Measurements from ENCODE around the gene CAMK1D.

DNA sequence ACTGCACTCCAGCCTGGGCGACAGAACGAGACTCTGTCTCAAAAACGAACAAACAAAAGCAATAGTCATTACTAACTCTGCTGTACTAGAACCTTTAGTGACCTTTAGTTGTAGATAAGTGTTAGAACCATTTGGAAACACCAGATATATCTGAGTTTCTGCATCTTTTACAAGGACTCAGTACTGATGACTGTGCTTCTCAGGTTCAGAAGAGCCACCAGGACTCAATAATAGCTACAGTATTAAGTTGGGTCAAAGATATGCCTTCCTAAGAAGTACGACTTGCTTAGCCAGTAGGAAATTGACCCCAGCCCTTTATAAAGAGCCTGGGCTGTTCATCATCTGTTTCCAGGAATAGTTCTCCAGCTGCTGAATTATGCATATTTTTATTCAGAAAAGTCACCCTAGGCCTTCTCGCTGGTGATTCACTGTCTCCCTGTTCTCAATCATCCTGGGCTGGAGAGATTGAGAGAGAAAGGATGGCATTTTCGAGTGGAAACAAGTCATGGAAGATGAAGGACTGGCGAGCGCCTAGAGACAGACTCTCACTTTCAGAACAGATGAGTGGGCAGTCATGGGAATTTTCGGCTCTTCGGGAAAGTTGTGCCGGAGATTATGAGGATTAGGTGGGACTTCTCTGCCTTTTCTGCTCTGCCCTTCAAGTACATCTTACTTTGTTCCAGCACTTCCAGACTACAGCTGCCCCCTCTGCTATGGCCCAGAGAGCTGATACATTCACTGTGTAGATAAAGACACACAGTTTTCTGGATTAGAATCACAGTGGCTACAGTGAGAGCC, 336.1 kb downstream of the CAMK1D start:
- TF ChIP-seq, protein P1, sequence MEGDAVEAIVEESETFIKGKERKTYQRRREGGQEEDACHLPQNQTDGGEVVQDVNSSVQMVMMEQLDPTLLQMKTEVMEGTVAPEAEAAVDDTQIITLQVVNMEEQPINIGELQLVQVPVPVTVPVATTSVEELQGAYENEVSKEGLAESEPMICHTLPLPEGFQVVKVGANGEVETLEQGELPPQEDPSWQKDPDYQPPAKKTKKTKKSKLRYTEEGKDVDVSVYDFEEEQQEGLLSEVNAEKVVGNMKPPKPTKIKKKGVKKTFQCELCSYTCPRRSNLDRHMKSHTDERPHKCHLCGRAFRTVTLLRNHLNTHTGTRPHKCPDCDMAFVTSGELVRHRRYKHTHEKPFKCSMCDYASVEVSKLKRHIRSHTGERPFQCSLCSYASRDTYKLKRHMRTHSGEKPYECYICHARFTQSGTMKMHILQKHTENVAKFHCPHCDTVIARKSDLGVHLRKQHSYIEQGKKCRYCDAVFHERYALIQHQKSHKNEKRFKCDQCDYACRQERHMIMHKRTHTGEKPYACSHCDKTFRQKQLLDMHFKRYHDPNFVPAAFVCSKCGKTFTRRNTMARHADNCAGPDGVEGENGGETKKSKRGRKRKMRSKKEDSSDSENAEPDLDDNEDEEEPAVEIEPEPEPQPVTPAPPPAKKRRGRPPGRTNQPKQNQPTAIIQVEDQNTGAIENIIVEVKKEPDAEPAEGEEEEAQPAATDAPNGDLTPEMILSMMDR (IDR thresholded peaks at IDR 0.05), result no peak
- no peak for TF ChIP-seq POLR2A (IDR thresholded peaks at IDR 0.05)
